GM23248 (cell line): ENCODE data around the gene EPG5. TPM values are rescaled to one million over a fixed set of nuclear protein-coding genes. Genes with fewer than 3 reads are reported as not detected.

Source experiments
- DNase-seq: peaks from one replicate; pipeline ENCODE4 v3.0.0-alpha.2; 2015
- H2AFZ ChIP-seq: fragments of 200-600 bp; sonication (generic); 2 replicates; pipeline ENCODE4 v1.6.1; 2016; ENCODE audit warnings: antibody characterized with exemption
- H3F3A ChIP-seq: fragments of 200-600 bp; sonication (generic); 2 replicates; pipeline ENCODE4 v1.6.1; 2016; ENCODE audit warnings: mild to moderate bottlenecking, antibody characterized with exemption, mixed run types; ENCODE audit not compliant: insufficient read depth
- H3K27ac ChIP-seq: fragments of 200-600 bp; sonication (generic); 2 replicates; pipeline ENCODE4 v1.5.1; 2016; ENCODE audit warnings: mild to moderate bottlenecking
- H3K27me3 ChIP-seq: fragments of 200-600 bp; sonication (generic); replicated peaks from 2 replicates; pipeline ENCODE4 v1.6.1; 2016; ENCODE audit warnings: mild to moderate bottlenecking; ENCODE audit not compliant: insufficient read depth
- H3K36me3 ChIP-seq: fragments of 200-600 bp; sonication (generic); 2 replicates; pipeline ENCODE4 v1.6.1; 2016; ENCODE audit warnings: low read depth, mild to moderate bottlenecking
- H3K4me1 ChIP-seq: fragments of 200-600 bp; sonication (generic); 2 replicates; pipeline ENCODE4 v1.6.1; 2016; ENCODE audit warnings: mild to moderate bottlenecking; ENCODE audit not compliant: insufficient read depth
- H3K4me2 ChIP-seq: fragments of 200-600 bp; sonication (generic); one replicate; pipeline ENCODE4 v1.6.1; 2016; ENCODE audit warnings: mild to moderate bottlenecking; ENCODE audit not compliant: unreplicated experiment
- H3K4me3 ChIP-seq: fragments of 200-600 bp; sonication (generic); 2 replicates; pipeline ENCODE4 v1.5.1; 2016; ENCODE audit warnings: mild to moderate bottlenecking
- H3K79me2 ChIP-seq: fragments of 200-600 bp; sonication (generic); 2 replicates; pipeline ENCODE4 v1.6.1; 2016; ENCODE audit warnings: mild to moderate bottlenecking; ENCODE audit not compliant: insufficient read depth
- H3K9ac ChIP-seq: fragments of 200-600 bp; sonication (generic); 2 replicates; pipeline ENCODE4 v1.6.1; 2016; ENCODE audit warnings: mild to moderate bottlenecking
- H3K9me2 ChIP-seq: fragments of 200-600 bp; sonication (generic); 2 replicates; pipeline ENCODE4 v1.6.1; 2016; ENCODE audit warnings: mixed run types, mild to moderate bottlenecking, moderate library complexity; ENCODE audit not compliant: insufficient read depth
- H3K9me3 ChIP-seq: fragments of 200-600 bp; sonication (generic); one replicate; pipeline ENCODE4 v1.6.1; 2017; ENCODE audit warnings: low read depth
- H4K20me1 ChIP-seq: fragments of 200-600 bp; sonication (generic); 2 replicates; pipeline ENCODE4 v1.6.0; 2016; ENCODE audit not compliant: insufficient read depth
- EZH2 ChIP-seq: fragments of 200-600 bp; sonication (generic); IDR thresholded peaks from 2 replicates; pipeline ENCODE4 v1.6.1; 2018; ENCODE audit warnings: antibody characterized with exemption, mild to moderate bottlenecking; ENCODE audit not compliant: insufficient read depth, poor library complexity, severe bottlenecking
- EZH2phosphoT487 ChIP-seq: fragments of 200-600 bp; sonication (generic); IDR thresholded peaks from 2 replicates; pipeline ENCODE4 v1.6.1; 2018; ENCODE audit warnings: antibody characterized with exemption, moderate library complexity, mild to moderate bottlenecking, low read depth; ENCODE audit not compliant: insufficient read depth
- WGBS, 2 experiments: methylation state at CpG; one replicate each; pipeline ENCODE4 v1.1.6; 2015 to 2017; ENCODE audit warnings: low lambda C conversion rate in 2 of 2, low coverage in 1 of 2; ENCODE audit errors: missing lambda C conversion rate in 2 of 2; 5-methylcytosine and 5-hydroxymethylcytosine counted together
- in situ Hi-C: fragments of 300-500 bp; cut with MboI; formaldehyde crosslinking; loops from 2 replicates; pipeline ENCODE4 v1.15.0; 2020
- polyA plus RNA-seq: library from polyadenylated mRNA; unstranded; fragments of >200 nt; fragmentation: Nextera tagmentation; extraction: Ambion mirVana; gene quantifications from 2 replicates; pipeline ENCODE4 v1.2.1, GENCODE V29; 2016
- total RNA-seq: library from RNA; depleted of rRNA; stranded (reverse); fragments of >200 nt; shearing (Covaris generic); gene quantifications from 2 replicates; pipeline ENCODE4 v1.2.3, GENCODE V29; 2014

The EPG5 gene
- total and polyA plus RNA-seq, 2 experiments from 2014 or later = 22.0 to 77.7 TPM

DNA sequence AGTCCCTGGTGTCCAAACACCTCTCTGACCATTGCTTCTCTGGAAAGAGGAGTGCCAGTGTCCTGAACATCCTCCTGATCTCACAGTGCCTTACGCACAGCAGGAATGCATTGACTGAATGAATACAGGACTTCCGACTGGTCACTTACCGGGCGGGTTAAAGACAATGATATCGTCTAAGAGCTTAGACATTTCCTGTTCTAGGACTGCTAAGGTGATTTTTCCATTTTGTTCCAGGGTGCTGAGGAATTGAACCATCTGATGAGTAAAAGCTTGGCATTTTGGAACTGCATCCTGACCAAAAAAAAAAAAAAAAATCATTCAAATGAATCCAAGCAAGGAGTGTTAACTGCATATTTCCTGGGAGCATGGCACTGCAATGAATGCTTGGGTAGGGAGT lies 101.7 kb downstream of the EPG5 start:
- no peak overlapping the region for H3K27ac ChIP-seq
- no peak for TF ChIP-seq EZH2phosphoT487
- TF ChIP-seq EZH2 = no peak

GRCh38 chr18:45864081-45864480 lies 103.0 kb downstream of the EPG5 start:
- no peaks in the 10 kb centered on the region for H3K27me3 ChIP-seq
- H3F3A ChIP-seq = 0 out of 2 replicates have a peak, but pooled peaks cover 7% of the 10 kb centered on the region
- in situ Hi-C loops = no loop called here
- no peaks in the 10 kb centered on the region for H4K20me1 ChIP-seq
- H3K27ac ChIP-seq = no peak overlapping the region
- peaks cover 93% of the 10 kb centered on the region for H3K36me3 ChIP-seq
- no peaks in the 10 kb centered on the region for H3K4me1 ChIP-seq
- H3K9me2 ChIP-seq = no peaks in the 10 kb centered on the region
- H3K9me3 ChIP-seq = no peaks in the 10 kb centered on the region
- peaks cover 15% of the 10 kb centered on the region for H3K79me2 ChIP-seq
- no peak for TF ChIP-seq EZH2
- no peak overlapping the region for H3K4me2 ChIP-seq
- no peak overlapping the region for H3K4me3 ChIP-seq
- no peak overlapping the region for H3K9ac ChIP-seq
- WGBS, 2 experiments = 96 to 98% methylated on average over 5 of the region's 5 CpGs
- no peak for DNase-seq
- H2AFZ ChIP-seq = no peak overlapping the region

More for the DNA sequence above, 101.7 kb downstream of the EPG5 start:
- no peak overlapping the region for H3K9ac ChIP-seq
- no peak overlapping the region for H3K4me3 ChIP-seq
- no peak for DNase-seq
- in situ Hi-C loops = no loop called here
- peaks cover 94% of the 10 kb centered on the region for H3K36me3 ChIP-seq
- no peaks in the 10 kb centered on the region for H3K9me3 ChIP-seq
- H3K4me2 ChIP-seq = no peak overlapping the region
- H3K4me1 ChIP-seq = no peaks in the 10 kb centered on the region
- 90 to 91% methylated on average over 5 of the region's 5 CpGs for WGBS, 2 experiments
- H3K79me2 ChIP-seq = peaks cover 27% of the 10 kb centered on the region
- H3K9me2 ChIP-seq = no peaks in the 10 kb centered on the region
- H4K20me1 ChIP-seq = no peaks in the 10 kb centered on the region
- H3F3A ChIP-seq = peaks cover 13% of the 10 kb centered on the region; the same call in 1 of the 2 replicates
- H3K27me3 ChIP-seq = no peaks in the 10 kb centered on the region
- H2AFZ ChIP-seq = no peak overlapping the region

DNA sequence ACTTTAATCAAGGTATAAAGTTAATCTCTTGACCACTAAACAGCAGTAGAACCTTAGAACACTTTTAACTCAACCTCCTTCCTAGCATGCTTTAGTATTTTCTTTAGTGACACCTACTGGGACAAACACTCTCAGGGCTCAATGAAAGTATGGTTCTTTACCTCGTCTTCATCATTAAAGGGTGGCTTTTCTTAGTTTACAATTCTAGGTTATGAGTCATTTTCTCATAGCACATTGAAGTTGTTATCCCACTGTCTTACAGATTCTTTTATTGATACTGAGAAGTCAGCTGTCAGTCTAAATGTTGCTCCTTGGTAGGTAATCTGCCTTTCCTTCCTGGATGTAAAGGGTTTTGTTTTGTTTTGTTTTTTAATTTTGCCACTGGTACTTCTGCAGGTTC lies 103.7 kb downstream of the EPG5 start:
- Histone ChIP-seq H3K36me3 (peaks cover 93% of the 10 kb centered on the region), H3K4me3 (no peak overlapping the region), H3K9ac (no peak overlapping the region), H3K4me1 (no peaks in the 10 kb centered on the region), H3K9me3 (no peaks in the 10 kb centered on the region), H3K4me2 (no peak overlapping the region), H3K27ac (no peak overlapping the region), H3K9me2 (no peaks in the 10 kb centered on the region), H3K27me3 (no peaks in the 10 kb centered on the region), H2AFZ (no peak overlapping the region), H3F3A (0 out of 2 replicates have a peak, but pooled peaks cover 7% of the 10 kb centered on the region), H4K20me1 (no peaks in the 10 kb centered on the region), H3K79me2 (peaks cover 9% of the 10 kb centered on the region; the same call in 1 of the 2 replicates)
- in situ Hi-C loops = no loop called here
- TF ChIP-seq EZH2phosphoT487 = no peak
- TF ChIP-seq EZH2 = no peak
- no peak for DNase-seq
- 81 to 94% methylated on average over 1 of the region's 1 CpG for WGBS, 2 experiments

- no peaks in the 10 kb centered on the region for H3K9me2 ChIP-seq
- no peaks in the 10 kb centered on the region for H3K27me3 ChIP-seq
- no peak for TF ChIP-seq EZH2
- no peak for TF ChIP-seq EZH2phosphoT487
- no peak overlapping the region for H3K4me3 ChIP-seq
- 0 out of 2 replicates have a peak, but pooled peaks cover 7% of the 10 kb centered on the region for H3F3A ChIP-seq
- H3K27ac ChIP-seq = no peak overlapping the region
- H3K79me2 ChIP-seq = no peaks in the 10 kb centered on the region
- in situ Hi-C loops = no loop called here
- H2AFZ ChIP-seq = no peak overlapping the region
- WGBS, 2 experiments = 100% methylated on average over 1 of the region's 1 CpG
- H3K9ac ChIP-seq = no peak overlapping the region
- no peak for DNase-seq
- peaks cover 95% of the 10 kb centered on the region for H3K36me3 ChIP-seq
- no peaks in the 10 kb centered on the region for H3K4me1 ChIP-seq
- no peaks in the 10 kb centered on the region for H4K20me1 ChIP-seq
- H3K9me3 ChIP-seq = no peaks in the 10 kb centered on the region
- H3K4me2 ChIP-seq = no peak overlapping the region
Measured at GRCh38 chr18:45861926-45862325, 105.2 kb downstream of the EPG5 start.

DNA sequence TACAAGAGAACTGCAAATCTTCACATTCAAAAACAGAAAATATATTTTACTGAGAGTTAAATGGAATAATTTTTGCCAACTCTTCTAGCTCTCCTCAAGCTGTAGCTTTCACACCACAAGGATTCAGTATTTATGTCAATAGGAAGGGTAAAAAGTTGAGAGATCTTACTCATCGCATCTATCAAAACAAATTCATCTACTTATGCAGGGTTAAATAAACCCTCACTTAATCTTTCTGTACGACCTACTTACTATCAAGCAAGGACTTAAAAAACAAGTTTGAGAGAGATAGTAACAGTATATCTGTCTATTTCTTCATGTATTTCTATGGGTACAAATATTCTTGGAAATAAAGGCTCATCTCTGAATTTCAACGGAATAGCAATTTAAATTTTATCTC lies 106.2 kb downstream of the EPG5 start:
- no peak overlapping the region for H2AFZ ChIP-seq
- H3F3A ChIP-seq = peaks cover 7% of the 10 kb centered on the region; the same call in 1 of the 2 replicates
- in situ Hi-C loops = no loop called here
- no peaks in the 10 kb centered on the region for H3K9me3 ChIP-seq
- DNase-seq = no peak
- WGBS, 2 experiments = 86 to 87% methylated on average over 3 of the region's 3 CpGs
- no peak overlapping the region for H3K9ac ChIP-seq
- no peak for TF ChIP-seq EZH2
- no peak for TF ChIP-seq EZH2phosphoT487
- no peaks in the 10 kb centered on the region for H3K27me3 ChIP-seq
- no peaks in the 10 kb centered on the region for H3K79me2 ChIP-seq
- H4K20me1 ChIP-seq = no peaks in the 10 kb centered on the region
- 0 out of 2 replicates have a peak, but pooled peaks cover 3% of the 10 kb centered on the region for H3K4me1 ChIP-seq
- no peaks in the 10 kb centered on the region for H3K9me2 ChIP-seq
- no peak overlapping the region for H3K4me2 ChIP-seq
- H3K36me3 ChIP-seq = peaks cover 96% of the 10 kb centered on the region
- H3K4me3 ChIP-seq = no peak overlapping the region
- H3K27ac ChIP-seq = no peak overlapping the region
